ENCODE results near the gene TMEM114.

The TMEM114 gene

GRCh38 chr16:8547762-8548161 is 42.5 kb downstream of the TMEM114 start:
- FAIRE-seq: no peak

GRCh38 chr16:8544406-8544805 is 45.9 kb downstream of the TMEM114 start:
- FAIRE-seq: no peak

- FAIRE-seq: no peak
These were observed 47.1 kb downstream of the TMEM114 start for GRCh38 chr16:8543258-8543657.

GRCh38 chr16:8542393-8542792 is 47.9 kb downstream of the TMEM114 start:
- FAIRE-seq: no peak

- no peak for FAIRE-seq
These were observed 48.4 kb downstream of the TMEM114 start for GRCh38 chr16:8541868-8542267.

- FAIRE-seq: no peak
These were observed 52.5 kb downstream of the TMEM114 start for GRCh38 chr16:8537691-8538342.

- FAIRE-seq: no peak
These were observed 56.8 kb downstream of the TMEM114 start for GRCh38 chr16:8533509-8533908.

- no peak for FAIRE-seq
These were observed 59.4 kb downstream of the TMEM114 start for GRCh38 chr16:8530752-8531384.

- no peak for FAIRE-seq
These were observed 61.8 kb downstream of the TMEM114 start for GRCh38 chr16:8528471-8528870.

- FAIRE-seq: no peak
These were observed 66.4 kb downstream of the TMEM114 start for GRCh38 chr16:8523932-8524331.

- FAIRE-seq: no peak
These were observed 67.6 kb downstream of the TMEM114 start for GRCh38 chr16:8522757-8523156.

- no peak for FAIRE-seq
These were observed 70.7 kb downstream of the TMEM114 start for GRCh38 chr16:8519643-8520042.

Measured in G401.6 (cell line).